ENCODE data around the gene MFRP.

DNA sequence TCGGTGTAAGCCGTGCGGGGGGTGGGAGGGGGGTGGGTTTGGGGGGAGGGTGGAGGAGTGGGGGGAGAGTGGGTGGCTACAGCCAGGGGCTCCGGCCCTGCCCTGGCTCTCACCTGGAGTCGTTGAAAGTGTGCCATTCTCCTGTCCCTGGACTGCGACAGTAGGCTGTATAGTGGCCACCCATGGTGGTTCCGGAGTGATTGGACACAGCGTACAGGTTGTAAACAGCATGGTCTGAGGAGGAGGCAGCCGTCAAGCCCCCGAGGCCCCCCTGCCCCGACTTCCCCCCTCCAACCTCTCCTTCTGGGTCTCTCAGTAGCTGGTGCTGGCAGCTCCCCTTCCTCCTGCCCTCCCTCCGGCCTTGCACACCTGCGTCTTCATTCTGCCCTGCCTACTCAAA, 10.6 kb upstream of the MFRP start:
- TF ChIP-seq TEAD4 (CRISPR knock-in tag; IDR thresholded peaks at IDR 0.05) (no peak), GABPB1 (CRISPR knock-in tag; IDR thresholded peaks at IDR 0.05) (no peak)
